SJSA1 (cell line): Measurements from ENCODE around the gene DUSP5. TPM values are rescaled to one million over a fixed set of nuclear protein-coding genes. Genes with fewer than 3 reads are reported as not detected.

ENCODE experiments used
- DNase-seq, 2 experiments: peaks; one replicate each; pipeline ENCODE4 v3.0.0-alpha.2; 2015 to 2020; ENCODE audit warnings: low spot score in 2 of 2, low read depth in 1 of 2
- H3K27ac ChIP-seq: fragments of 250-450 bp; sonication (Bioruptor Pico); 2 replicates; pipeline ENCODE4 v1.5.1; 2020; ENCODE audit warnings: mild to moderate bottlenecking, moderate library complexity
- H3K27me3 ChIP-seq: fragments of 250-450 bp; sonication (Bioruptor Pico); replicated peaks from 2 replicates; pipeline ENCODE4 v1.5.1; 2020; ENCODE audit warnings: mild to moderate bottlenecking, moderate library complexity
- H3K36me3 ChIP-seq: fragments of 250-450 bp; sonication (Bioruptor Pico); 2 replicates; pipeline ENCODE4 v1.5.1; 2020; ENCODE audit warnings: mild to moderate bottlenecking
- H3K4me1 ChIP-seq: fragments of 250-450 bp; sonication (Bioruptor Pico); replicated peaks from 2 replicates; pipeline ENCODE4 v1.6.1; 2021; ENCODE audit warnings: mild to moderate bottlenecking
- H3K4me3 ChIP-seq: fragments of 250-450 bp; sonication (Bioruptor Pico); 2 replicates; pipeline ENCODE4 v1.5.1; 2020; ENCODE audit warnings: mild to moderate bottlenecking
- H3K9me3 ChIP-seq: fragments of 250-450 bp; sonication (Bioruptor Pico); replicated peaks from 2 replicates; pipeline ENCODE4 v1.5.1; 2020; ENCODE audit warnings: mild to moderate bottlenecking
- total RNA-seq: library from RNA; depleted of rRNA; stranded (reverse); fragments of >200 nt; shearing (Covaris generic); gene quantifications from 2 replicates; pipeline ENCODE4 v1.2.3, GENCODE V29; 2014

The DUSP5 gene
- total RNA-seq, 1 experiment from 2014 or later = 12.9 TPM

DNA sequence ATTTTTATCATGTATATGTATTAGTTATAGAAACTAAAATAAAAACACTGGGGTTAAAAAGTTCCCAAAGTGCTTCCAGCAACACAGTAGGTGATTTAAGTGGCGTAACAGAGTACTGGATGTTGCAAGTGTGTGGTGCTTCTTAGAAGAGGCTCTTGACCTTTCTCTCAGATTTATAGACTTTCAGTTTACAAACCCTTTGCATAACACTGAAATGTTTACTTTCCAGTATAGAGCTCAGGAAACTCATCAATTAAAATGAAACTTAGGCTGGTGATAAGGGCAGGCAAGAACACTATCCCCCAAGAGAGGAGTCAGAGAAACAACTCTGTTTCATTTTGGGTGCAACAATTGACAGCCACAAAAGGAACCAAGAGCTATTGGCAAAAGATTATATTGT is 42.3 kb downstream of the DUSP5 start:
- Histone ChIP-seq H3K9me3 (no peaks in the 10 kb centered on the region), H3K4me3 (no peak overlapping the region), H3K4me1 (peaks cover 25% of the 10 kb centered on the region), H3K36me3 (no peaks in the 10 kb centered on the region), H3K27ac (no peak overlapping the region), H3K27me3 (no peaks in the 10 kb centered on the region)
- DNase-seq = no peak

DNA sequence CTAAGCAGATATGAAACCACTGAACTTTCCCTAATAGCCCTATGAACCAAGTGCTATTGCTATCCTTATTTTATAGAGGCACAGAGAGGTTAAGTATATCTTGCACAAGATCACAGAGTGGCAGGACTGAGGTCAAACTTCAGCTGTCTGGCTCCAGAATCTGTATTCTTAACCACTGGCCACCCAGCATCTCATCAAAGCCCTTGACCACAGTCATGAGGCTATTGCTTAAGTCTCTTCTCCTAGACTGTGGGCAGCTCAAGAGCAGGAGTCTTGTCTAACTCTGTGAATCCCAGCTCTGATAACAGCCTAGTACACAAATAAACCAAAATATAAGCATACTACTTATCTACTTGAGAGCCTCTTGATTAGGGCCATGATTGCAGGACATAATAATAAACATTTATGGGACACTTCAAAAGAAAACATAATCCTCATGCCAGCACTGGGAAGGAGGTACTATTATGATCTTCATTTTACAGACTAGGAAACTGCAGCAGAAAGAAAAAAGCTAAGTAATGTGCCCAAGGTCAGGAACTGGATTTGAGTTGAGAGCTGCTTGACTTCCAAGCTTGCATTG is 47.3 kb downstream of the DUSP5 start:
- no peaks in the 10 kb centered on the region for H3K9me3 ChIP-seq
- H3K36me3 ChIP-seq = no peaks in the 10 kb centered on the region
- peaks cover 28% of the 10 kb centered on the region for H3K4me1 ChIP-seq
- DNase-seq = peak; percentile 61 to 76
- H3K27ac ChIP-seq = no peak overlapping the region
- no peaks in the 10 kb centered on the region for H3K27me3 ChIP-seq
- H3K4me3 ChIP-seq = no peak overlapping the region

DNA sequence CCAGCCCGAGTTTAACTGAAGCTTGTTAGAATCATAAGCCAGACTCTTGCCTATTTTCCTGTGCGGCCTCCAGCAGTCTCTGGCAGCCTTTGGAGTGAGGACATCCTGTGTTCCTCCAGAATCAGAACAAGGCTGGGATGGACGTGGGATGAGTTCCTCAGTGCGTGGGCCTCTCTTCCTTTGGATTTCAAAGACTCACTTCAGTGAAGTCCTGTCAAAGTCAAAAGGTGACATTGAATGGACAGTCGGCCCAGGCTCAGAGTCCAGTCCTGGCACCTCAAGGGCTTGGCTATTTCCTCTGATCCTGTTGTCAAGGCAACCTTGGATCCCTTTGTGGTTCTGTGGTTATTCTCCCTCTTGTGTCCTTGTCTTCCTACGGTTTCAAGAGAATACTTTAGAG is 48.4 kb downstream of the DUSP5 start:
- Histone ChIP-seq H3K36me3 (no peaks in the 10 kb centered on the region), H3K27me3 (no peaks in the 10 kb centered on the region), H3K9me3 (no peaks in the 10 kb centered on the region), H3K27ac (no peak overlapping the region), H3K4me1 (peaks cover 28% of the 10 kb centered on the region), H3K4me3 (no peak overlapping the region)
- no peak for DNase-seq

DNA sequence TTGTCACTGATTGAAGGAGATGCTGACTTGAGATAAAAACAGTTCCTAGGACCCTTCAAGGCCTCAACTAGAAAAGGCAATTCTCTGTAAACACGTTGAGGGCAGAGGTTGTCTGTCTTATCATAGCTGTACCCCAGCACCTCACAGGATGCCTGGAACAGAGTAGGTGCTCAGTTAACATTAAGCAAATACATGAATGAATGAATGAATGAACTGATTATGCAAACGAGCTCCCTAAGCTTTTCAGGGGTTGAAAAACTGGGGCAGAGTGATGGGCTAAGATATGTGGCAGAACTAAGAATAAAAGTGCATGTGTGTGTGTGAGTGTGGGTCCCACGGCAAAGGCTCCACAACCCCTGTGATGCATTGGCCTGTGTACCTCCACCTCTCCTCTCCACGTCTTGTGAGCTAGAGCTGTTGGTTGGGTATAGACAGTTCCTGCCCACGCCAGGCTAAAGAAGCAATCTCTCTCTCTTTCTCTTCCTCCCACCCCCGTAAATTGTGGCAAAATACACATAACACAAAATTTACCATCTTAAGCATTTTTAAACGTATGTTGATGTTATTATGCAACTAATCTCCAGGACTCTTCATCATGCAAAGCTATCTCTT is 48.9 kb downstream of the DUSP5 start:
- no peak for DNase-seq
- Histone ChIP-seq H3K36me3 (no peaks in the 10 kb centered on the region), H3K27ac (no peak overlapping the region)

DNA sequence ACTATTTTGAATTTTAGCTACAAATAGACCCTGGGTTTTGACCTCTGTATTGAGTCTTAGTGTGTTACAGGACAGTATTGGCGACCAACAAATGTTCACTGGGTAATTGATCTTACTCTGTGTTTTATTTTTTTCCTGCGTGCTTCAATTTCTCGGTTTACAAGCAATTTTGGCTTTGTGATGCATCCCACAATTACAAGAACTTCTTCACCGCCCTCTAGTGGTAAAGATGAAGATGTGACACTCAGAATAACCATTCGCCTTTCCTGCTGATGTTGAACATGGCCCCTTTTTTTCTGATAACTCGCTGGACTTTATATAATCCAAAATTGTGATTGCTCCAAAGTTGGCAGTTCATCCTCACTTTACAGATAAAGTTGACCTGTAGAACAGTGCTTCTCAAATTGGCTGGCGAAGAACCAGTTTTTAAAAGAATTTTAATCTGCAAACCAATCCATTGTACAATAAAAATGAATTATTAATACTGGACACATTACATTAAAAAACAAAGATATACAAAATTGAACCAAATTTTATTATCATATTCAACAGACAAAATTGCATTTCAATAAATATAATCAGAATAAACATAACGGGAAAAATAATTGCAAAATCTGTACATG is 49.5 kb downstream of the DUSP5 start:
- Histone ChIP-seq H3K27me3 (no peaks in the 10 kb centered on the region), H3K4me1 (peaks cover 28% of the 10 kb centered on the region), H3K27ac (no peak overlapping the region), H3K36me3 (no peaks in the 10 kb centered on the region), H3K4me3 (no peak overlapping the region), H3K9me3 (no peaks in the 10 kb centered on the region)
- peak in 1 of 2 experiments; percentile 68 for DNase-seq

More for the DNA sequence above, 48.9 kb downstream of the DUSP5 start:
- H3K4me1 ChIP-seq = peaks cover 28% of the 10 kb centered on the region
- H3K4me3 ChIP-seq = no peak overlapping the region
- H3K27me3 ChIP-seq = no peaks in the 10 kb centered on the region
- H3K9me3 ChIP-seq = no peaks in the 10 kb centered on the region

DNA sequence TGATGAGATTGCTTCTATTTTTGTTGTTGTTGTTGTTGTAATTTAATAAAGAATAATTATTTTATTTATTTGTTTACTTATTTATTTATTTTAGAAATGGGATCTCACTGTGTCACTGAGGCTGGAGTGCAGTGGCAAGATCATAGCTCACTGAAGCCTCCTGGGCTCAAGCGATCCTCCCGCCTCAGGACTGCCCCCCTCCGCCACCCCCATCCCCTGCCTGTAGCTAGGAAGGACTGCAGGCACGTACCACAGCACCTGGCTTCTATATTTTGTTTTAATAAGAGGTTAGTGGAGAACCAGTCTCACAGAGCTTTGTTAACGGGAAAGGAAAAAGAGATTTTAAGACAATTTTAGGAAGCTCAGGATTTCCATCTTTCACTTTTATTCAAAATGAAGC is 50.3 kb downstream of the DUSP5 start:
- Histone ChIP-seq H3K27me3 (no peaks in the 10 kb centered on the region), H3K27ac (no peak overlapping the region), H3K9me3 (no peaks in the 10 kb centered on the region), H3K4me3 (no peak overlapping the region), H3K4me1 (peaks cover 28% of the 10 kb centered on the region), H3K36me3 (no peaks in the 10 kb centered on the region)
- no peak for DNase-seq

DNA sequence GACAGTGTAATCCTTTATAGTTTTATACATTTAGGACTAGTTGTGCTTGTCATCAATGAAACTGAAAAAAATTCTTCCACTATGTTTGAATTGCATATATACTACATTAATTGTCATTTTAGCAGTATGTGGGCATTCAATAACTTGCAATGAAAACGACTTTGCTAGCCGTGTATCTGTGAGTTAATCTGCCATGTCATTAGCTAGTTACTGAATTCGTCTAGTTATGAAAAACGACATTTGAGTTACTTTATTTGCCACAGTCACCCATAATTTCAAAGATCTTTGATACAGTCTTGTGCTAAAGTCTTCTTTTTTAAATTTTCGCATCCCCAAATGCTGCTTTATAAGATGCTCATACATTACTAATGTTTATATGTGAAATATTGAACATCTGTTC is 51.5 kb downstream of the DUSP5 start:
- H3K4me1 ChIP-seq = peaks cover 31% of the 10 kb centered on the region
- H3K27ac ChIP-seq = no peak overlapping the region
- H3K36me3 ChIP-seq = no peaks in the 10 kb centered on the region
- H3K9me3 ChIP-seq = no peaks in the 10 kb centered on the region
- DNase-seq = no peak
- H3K27me3 ChIP-seq = no peaks in the 10 kb centered on the region
- H3K4me3 ChIP-seq = no peak overlapping the region

DNA sequence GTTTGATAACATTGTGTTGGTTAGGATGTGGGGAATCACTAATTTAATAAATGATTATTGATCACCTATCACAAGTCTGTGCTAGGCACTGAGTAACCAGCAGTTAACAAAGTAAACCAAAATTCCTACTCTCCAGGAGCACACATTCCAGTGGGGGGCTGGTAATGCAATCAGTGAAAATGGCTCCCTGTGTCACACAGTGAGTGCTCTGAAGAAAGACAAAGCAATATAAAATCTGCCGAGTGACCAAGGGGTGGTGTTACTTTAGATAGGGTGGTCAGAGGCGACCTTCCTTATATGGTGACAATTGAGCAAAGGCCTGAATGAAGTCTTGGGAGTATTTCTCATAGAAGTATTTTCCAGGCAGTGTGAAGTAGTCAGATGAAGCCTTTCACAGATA is 56.2 kb downstream of the DUSP5 start:
- Histone ChIP-seq H3K4me1 (peaks cover 3% of the 10 kb centered on the region; the same call in 1 of the 2 replicates), H3K27me3 (no peaks in the 10 kb centered on the region), H3K27ac (no peak overlapping the region), H3K9me3 (no peaks in the 10 kb centered on the region), H3K4me3 (no peak overlapping the region), H3K36me3 (no peaks in the 10 kb centered on the region)
- no peak for DNase-seq

DNA sequence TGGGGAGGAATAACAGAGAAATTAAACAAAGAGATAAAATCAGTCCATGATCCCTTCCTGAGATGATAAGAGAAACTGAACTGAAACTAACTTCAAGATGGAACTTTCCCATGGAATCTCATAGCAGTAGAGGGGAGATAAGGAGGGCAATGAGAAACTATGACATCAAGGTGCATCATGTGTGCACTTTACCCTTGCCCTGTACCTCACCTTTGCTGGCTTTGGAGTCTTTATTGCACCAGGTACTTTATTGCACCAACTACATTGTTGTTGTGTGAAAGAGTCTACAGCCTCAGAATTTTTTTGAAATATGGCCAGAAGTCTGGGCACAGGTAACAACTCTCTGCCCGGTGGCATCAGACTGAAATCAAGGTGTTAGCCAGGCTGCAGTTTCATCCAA is 58.6 kb downstream of the DUSP5 start:
- no peak overlapping the region for H3K4me3 ChIP-seq
- peaks cover 3% of the 10 kb centered on the region; the same call in 1 of the 2 replicates for H3K4me1 ChIP-seq
- H3K27ac ChIP-seq = no peak overlapping the region
- no peaks in the 10 kb centered on the region for H3K27me3 ChIP-seq
- DNase-seq = no peak
- H3K36me3 ChIP-seq = no peaks in the 10 kb centered on the region
- H3K9me3 ChIP-seq = peaks cover 4% of the 10 kb centered on the region; the same call in 1 of the 2 replicates

DNA sequence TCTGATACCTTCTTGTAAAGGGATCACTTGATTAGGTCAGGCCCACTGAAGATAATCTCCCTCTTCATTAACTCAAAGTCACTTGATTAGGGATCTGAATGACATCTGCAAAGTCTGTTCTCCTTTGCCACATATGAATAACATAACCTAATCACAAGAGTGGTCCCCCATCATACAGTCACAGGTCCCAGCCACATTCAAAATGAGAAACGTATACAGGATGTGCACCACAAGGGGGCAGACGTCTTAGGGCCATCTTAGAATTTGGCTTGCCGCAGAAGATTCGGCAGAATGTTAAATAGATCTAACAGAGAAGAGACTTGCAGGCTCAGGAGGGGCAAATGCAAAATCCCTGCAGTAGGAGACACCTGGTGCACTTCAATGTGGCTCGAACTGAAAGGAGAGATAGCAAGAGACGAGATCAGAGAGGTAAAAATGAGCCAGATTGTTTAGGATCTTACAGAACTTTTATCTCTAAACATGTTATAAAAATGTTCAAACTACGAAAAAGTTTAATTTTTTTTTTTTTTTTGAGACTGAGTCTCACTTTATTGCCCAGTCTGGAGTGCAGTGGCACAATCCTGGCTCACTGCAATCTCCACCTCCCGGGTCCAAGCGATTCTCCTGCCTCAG is 59.4 kb downstream of the DUSP5 start:
- Histone ChIP-seq H3K27ac (no peak overlapping the region), H3K36me3 (no peaks in the 10 kb centered on the region), H3K4me1 (peaks cover 3% of the 10 kb centered on the region; the same call in 1 of the 2 replicates), H3K9me3 (peaks cover 5% of the 10 kb centered on the region; the same call in 1 of the 2 replicates), H3K4me3 (no peak overlapping the region), H3K27me3 (no peaks in the 10 kb centered on the region)
- DNase-seq = no peak

DNA sequence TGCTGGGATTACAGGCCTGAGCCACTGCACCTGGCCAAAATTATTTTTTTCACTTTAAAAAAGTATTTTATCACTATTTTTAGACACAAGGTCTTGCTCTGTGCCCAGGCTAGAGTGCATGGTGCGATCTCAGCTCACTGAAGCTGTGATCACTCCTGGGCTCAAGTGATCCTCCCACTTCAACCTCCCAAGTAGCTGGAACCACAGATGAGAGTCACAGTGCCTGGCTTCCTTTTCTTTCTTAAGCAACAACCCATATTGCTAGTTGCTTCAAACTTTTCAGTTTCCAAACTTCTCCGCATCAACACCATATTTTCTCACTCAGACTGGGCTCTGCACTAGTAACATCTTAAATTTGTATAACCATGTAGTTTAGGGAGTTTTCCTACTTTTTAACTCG is 60.3 kb downstream of the DUSP5 start:
- H3K27me3 ChIP-seq = no peaks in the 10 kb centered on the region
- peaks cover 3% of the 10 kb centered on the region; the same call in 1 of the 2 replicates for H3K4me1 ChIP-seq
- DNase-seq = no peak
- peaks cover 5% of the 10 kb centered on the region; the same call in 1 of the 2 replicates for H3K9me3 ChIP-seq
- no peak overlapping the region for H3K27ac ChIP-seq
- no peaks in the 10 kb centered on the region for H3K36me3 ChIP-seq
- no peak overlapping the region for H3K4me3 ChIP-seq

DNA sequence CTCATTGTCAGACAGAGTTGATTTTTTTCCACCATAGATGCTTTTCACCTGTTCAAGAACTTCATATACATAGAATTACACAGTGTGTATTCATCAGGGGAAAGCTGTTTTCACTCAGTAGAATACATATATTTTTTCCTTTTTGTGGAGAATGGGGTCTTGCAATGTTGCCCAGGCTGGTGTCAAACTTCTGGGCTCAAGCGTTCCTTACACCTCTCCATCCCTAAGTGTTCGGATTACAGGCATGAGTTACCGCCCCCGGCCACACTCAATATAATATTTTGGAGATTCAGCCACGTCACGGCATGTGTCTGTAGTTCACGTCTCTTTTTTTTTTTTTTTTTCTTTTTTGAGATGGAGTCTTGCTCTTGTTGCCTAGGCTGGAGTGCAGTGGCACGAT is 62.3 kb downstream of the DUSP5 start:
- no peak for DNase-seq
- Histone ChIP-seq H3K36me3 (no peaks in the 10 kb centered on the region), H3K4me1 (peaks cover 12% of the 10 kb centered on the region), H3K27ac (no peak overlapping the region), H3K9me3 (peaks cover 5% of the 10 kb centered on the region; the same call in 1 of the 2 replicates), H3K27me3 (no peaks in the 10 kb centered on the region), H3K4me3 (no peak overlapping the region)
